Measurements from ENCODE around the gene TCEA3. TPM values are rescaled to one million over a fixed set of nuclear protein-coding genes. Genes with fewer than 3 reads are reported as not detected.
A peak's percentile ranks its signal among the peaks of the same experiment; 100 is the strongest.

Gene TCEA3
- total and polyA plus RNA-seq, 12 donors = 25.1 to 93.0 (median 67.2) TPM

- peaks cover 10 to 51% (median 39%) of the 10 kb centered on the region in 9 donors for H3K4me1 ChIP-seq
Observed at GRCh38 chr1:23425193-23425494, 596 bp upstream of the TCEA3 start.

GRCh38 chr1:23423415-23424292 lies 894 bp downstream of the TCEA3 start:
- DNase-seq = peak in 1 of 2 donors; percentile 45
- Histone ChIP-seq H3K4me1 (peaks cover 10 to 51% (median 39%) of the 10 kb centered on the region in 9 donors), H3K27me3 (peaks cover 0 to 36% (median 0%) of the 10 kb centered on the region in 7 donors), H3K9me3 (no peaks in the 10 kb centered on the region), H3K36me3 (peaks cover 0 to 10% (median 0%) of the 10 kb centered on the region in 9 donors), H3K27ac (peak overlapping the region in 9 of 10 donors; percentile 65 to 92 (median 88)), H3K4me3 (peak overlapping the region; percentile 54 to 88 (median 72))
- ATAC-seq = peak; percentile 12 to 64 (median 31)
- intact Hi-C loops (cut with DNase I) = loop anchor here in 2 of 10 donors (5.0 kb wide), 1 partner anchor 59 kb away; the partner anchor contains the start of gene ASAP3 (in 2 of the 2)
- 5 to 6% methylated on average over 41 to 46 of the region's 46 CpGs for WGBS, 2 donors
- TF ChIP-seq CTCF (IDR thresholded peaks at IDR 0.05) = no peak

More at GRCh38 chr1:23425193-23425494, 596 bp upstream of the TCEA3 start:
- Histone ChIP-seq H3K9me3 (no peaks in the 10 kb centered on the region), H3K27me3 (peaks cover 0 to 38% (median 0%) of the 10 kb centered on the region in 7 donors), H3K27ac (peak overlapping the region in 9 of 10 donors; percentile 14 to 92 (median 88)), H3K36me3 (peaks cover 0 to 23% (median 10%) of the 10 kb centered on the region in 9 donors), H3K4me3 (peak overlapping the region in 6 of 10 donors; percentile 59 to 88 (median 77))
- ATAC-seq (peak in 1 of 8 donors; percentile 15), DNase-seq (no peak)
- no peak for TF ChIP-seq CTCF (IDR thresholded peaks at IDR 0.05)
- intact Hi-C loops (cut with DNase I) = no loop called here
- 14 to 24% methylated on average over 5 of the region's 5 CpGs for WGBS, 2 donors

GRCh38 chr1:23422941-23423340 lies 1.6 kb downstream of the TCEA3 start:
- intact Hi-C loops (cut with DNase I) = loop anchor here in 2 of 10 donors (5.0 kb wide), 1 partner anchor 59 kb away; the partner anchor contains the start of gene ASAP3 (in 2 of the 2)

More at GRCh38 chr1:23422941-23423340, 1.6 kb downstream of the TCEA3 start:
- peak in 3 of 8 donors; percentile 3 to 13 (median 3) for ATAC-seq
- WGBS, 2 donors = 46 to 51% methylated on average over 6 of the region's 6 CpGs
- Histone ChIP-seq H3K4me1 (peaks cover 10 to 54% (median 39%) of the 10 kb centered on the region in 9 donors), H3K36me3 (peaks cover 0 to 3% (median 0%) of the 10 kb centered on the region in 9 donors), H3K4me3 (peak overlapping the region in 7 of 10 donors; percentile 54 to 88 (median 74)), H3K27ac (peak overlapping the region in 9 of 10 donors; percentile 65 to 92 (median 88)), H3K27me3 (peaks cover 0 to 34% (median 0%) of the 10 kb centered on the region in 7 donors), H3K9me3 (no peaks in the 10 kb centered on the region)
- DNase-seq = no peak
- TF ChIP-seq CTCF (IDR thresholded peaks at IDR 0.05) = no peak
